ES-I3 (cell line): ENCODE measurements around the gene DUS2.
"Not testable (repeated sequence)": the region's sequence is repeated elsewhere in the genome, so short reads cannot be mapped to it uniquely, and the experiment has no call there.

Experiments
- H3K36me3 ChIP-seq: 2 replicates; pipeline ENCODE4 v1.6.1; 2013; ENCODE audit warnings: mild to moderate bottlenecking, low read length, control low read depth, moderate library complexity; ENCODE audit not compliant: insufficient read depth
- H3K4me1 ChIP-seq: 2 replicates; pipeline ENCODE4 v1.6.1; 2013; ENCODE audit warnings: mild to moderate bottlenecking, control low read depth, low read length; ENCODE audit not compliant: insufficient read depth
- H3K9ac ChIP-seq: 2 replicates; pipeline ENCODE4 v1.6.1; 2013; ENCODE audit warnings: low read depth, mild to moderate bottlenecking, low read length, moderate library complexity
- H3K9me3 ChIP-seq: 2 replicates; pipeline ENCODE4 v1.6.1; 2013; ENCODE audit warnings: mild to moderate bottlenecking, low read length, moderate library complexity; ENCODE audit not compliant: control insufficient read depth, insufficient read depth

The DUS2 gene

GRCh38 chr16:68093816-68094613 is 70.9 kb downstream of the DUS2 start:
- Histone ChIP-seq H3K9me3 (no peaks in the 10 kb centered on the region), H3K4me1 (peaks cover 19% of the 10 kb centered on the region), H3K36me3 (no peaks in the 10 kb centered on the region), H3K9ac (no peak overlapping the region)

GRCh38 chr16:68094614-68094934 is 71.5 kb downstream of the DUS2 start:
- H3K36me3 ChIP-seq: no peaks in the 10 kb centered on the region
- peaks cover 19% of the 10 kb centered on the region for H3K4me1 ChIP-seq
- no peak overlapping the region for H3K9ac ChIP-seq
- H3K9me3 ChIP-seq: no peaks in the 10 kb centered on the region

DNA sequence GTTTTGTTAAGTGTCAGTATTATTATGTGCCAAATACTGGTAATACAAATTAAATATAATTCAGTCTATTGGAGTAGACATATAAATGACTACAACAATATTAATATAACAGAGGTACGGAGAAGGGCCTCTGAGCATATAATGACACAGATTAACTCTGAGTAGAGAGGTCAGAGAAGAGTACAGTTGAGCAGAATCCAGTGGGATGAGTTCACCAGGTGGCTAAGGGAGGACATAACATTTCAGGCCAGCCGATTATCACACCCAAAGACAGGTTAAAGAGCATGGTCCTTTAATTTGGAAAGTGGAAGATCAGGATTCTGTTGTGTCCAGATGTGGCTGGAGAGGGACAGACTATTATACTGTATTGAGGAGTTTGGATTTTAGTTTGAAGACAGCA is 73.4 kb downstream of the DUS2 start:
- Histone ChIP-seq H3K36me3 (no peaks in the 10 kb centered on the region), H3K9me3 (no peaks in the 10 kb centered on the region), H3K9ac (no peak overlapping the region), H3K4me1 (peaks cover 19% of the 10 kb centered on the region)

DNA sequence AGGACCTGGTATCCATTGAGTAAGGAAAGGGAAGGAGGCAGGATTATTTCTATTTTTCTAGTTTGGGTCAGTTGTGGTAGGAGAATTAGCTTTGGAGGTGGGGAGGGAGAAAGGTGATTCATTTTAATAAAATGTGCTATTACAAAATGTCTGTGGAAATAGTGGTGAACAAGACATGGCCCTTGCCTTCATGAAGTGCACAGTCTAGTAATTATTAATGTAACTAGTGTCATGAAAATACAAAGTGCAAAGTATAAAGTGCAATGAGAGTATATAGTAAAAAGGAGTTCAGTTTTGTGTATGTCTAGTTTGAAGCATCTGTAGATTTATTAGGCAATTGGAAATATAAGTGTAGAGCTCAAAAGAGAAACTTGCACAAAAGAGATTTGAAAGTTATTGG is 74.0 kb downstream of the DUS2 start:
- peaks cover 14% of the 10 kb centered on the region for H3K4me1 ChIP-seq
- H3K36me3 ChIP-seq: no peaks in the 10 kb centered on the region
- H3K9me3 ChIP-seq: no peaks in the 10 kb centered on the region
- no peak overlapping the region for H3K9ac ChIP-seq

DNA sequence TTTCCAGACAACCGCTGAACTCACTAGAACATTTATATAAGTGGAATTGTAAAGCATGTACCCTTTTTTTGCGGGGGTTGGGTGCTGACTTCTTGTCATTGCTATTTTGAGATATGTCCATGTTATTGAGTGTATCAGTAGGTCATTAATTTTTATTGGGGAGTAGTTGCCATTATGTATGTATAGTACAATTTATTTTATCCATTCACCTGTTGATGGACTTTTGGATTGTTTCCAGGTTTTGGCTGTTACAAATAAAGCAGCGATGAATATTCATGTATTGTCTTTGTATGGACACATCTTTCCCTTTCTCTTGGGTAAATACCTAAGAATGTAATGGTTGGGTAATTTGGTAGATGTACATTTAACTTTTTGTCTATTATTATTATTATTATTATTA is 74.8 kb downstream of the DUS2 start:
- no peaks in the 10 kb centered on the region for H3K9me3 ChIP-seq
- peaks cover 14% of the 10 kb centered on the region for H3K4me1 ChIP-seq
- no peak overlapping the region for H3K9ac ChIP-seq
- no peaks in the 10 kb centered on the region for H3K36me3 ChIP-seq

DNA sequence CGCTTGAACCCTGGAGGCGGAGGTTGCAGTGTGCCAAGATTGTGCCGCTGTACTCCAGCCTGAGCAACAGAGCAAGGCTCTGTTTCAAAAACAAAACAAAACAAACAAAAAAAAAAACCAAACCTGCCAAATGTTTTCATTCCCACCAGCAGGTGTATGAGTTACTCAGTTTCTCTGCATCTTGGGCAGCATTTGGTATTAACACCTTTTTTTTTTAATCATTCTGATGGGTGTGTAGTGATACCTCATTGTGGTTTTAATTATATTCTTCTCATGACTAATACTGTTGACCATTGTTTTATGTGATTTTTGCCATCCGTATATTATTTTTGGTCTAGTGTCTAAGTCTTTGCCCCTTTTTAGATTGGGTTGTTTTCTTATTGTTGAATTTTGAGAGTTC is 77.4 kb downstream of the DUS2 start:
- Histone ChIP-seq H3K9me3 (no peaks in the 10 kb centered on the region), H3K36me3 (no peaks in the 10 kb centered on the region), H3K4me1 (peaks cover 3% of the 10 kb centered on the region; the same call in 1 of the 2 replicates), H3K9ac (no peak overlapping the region)

DNA sequence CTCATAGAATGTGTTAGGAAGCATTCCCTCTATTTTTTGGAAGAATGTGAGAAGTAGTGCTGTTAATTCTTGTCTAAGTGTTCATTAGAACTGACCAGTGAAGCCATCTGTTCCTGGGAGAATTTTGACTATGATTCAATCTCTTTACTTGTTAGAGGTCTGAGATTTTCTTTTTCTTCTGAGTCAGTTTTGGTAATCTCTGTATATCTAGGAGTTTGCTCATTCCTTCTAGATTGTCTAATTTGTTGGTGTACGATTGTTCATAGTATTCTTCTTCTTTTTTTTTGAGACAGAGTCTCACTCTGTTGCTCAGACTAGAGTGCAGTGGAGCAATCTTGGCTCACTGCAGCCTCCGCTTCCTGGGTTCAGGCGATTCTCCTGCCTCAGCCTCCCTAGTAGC is 82.5 kb downstream of the DUS2 start:
- H3K4me1 ChIP-seq: no peaks in the 10 kb centered on the region
- peaks cover 7% of the 10 kb centered on the region for H3K9me3 ChIP-seq
- H3K36me3 ChIP-seq: no peaks in the 10 kb centered on the region
- no peak overlapping the region for H3K9ac ChIP-seq

DNA sequence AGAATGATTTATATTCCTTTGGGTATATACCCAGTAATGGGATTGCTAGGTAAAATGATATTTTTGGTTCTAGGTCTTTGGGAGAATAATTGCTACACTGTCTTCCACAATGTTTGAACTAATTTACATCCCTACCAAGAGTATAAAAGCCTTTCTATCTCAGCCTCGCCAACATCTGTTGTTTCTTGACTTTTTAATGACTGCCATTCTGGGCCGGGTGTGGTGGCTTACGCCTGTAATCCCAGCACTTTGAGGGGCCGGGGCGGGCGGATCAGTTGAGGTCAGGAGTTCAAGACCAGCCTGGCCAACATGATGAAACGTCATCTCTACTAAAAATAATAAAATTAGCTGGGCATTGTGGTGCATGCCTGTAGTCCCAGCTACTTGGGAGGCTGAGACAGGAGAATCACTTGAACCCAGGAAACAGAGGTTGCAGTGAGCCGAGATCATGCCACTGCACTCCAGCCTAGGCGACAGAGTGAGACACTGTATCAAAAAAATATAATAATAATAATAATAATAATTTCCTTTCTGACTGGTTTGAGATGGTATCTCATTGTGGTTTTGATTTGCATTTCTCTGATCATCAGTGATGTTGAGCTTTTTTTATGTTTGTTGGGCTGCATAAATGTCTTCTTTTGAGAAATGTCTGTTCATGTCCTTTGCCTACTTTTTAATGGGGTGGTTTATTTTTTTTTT is 84.3 kb downstream of the DUS2 start:
- H3K9ac ChIP-seq, H3K4me1 ChIP-seq, H3K36me3 ChIP-seq: not testable (repeated sequence)
- peaks cover 14% of the 10 kb centered on the region for H3K9me3 ChIP-seq

GRCh38 chr16:68109156-68109555 is 86.1 kb downstream of the DUS2 start:
- H3K9ac ChIP-seq, H3K36me3 ChIP-seq, H3K4me1 ChIP-seq: not testable (repeated sequence)
- H3K9me3 ChIP-seq: peaks cover 14% of the 10 kb centered on the region

DNA sequence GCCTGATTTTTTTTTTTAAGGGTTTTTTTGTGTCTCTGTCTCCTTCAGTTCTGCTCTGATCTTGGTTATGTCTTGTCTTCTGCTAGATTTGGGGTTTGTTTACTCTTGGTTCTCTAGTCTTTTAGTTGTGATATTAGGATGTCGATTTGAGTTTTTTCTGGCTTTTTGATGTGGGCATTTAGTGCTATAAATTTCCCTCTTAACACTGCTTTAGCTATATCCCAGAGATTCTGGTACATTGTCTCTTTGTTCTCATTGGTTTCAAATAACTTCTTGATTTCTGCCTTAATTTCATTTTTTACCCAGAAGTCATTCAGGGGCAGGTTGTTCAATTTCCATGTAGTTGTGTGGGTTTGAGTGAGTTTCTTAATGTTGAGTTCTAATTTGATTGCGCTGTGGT is 87.5 kb downstream of the DUS2 start:
- not testable (repeated sequence) for H3K4me1 ChIP-seq, H3K9ac ChIP-seq, H3K36me3 ChIP-seq
- H3K9me3 ChIP-seq: peaks cover 14% of the 10 kb centered on the region

- H3K9me3 ChIP-seq: peaks cover 14% of the 10 kb centered on the region
- no peak overlapping the region for H3K9ac ChIP-seq
- H3K4me1 ChIP-seq: no peaks in the 10 kb centered on the region
- no peaks in the 10 kb centered on the region for H3K36me3 ChIP-seq
Observed at GRCh38 chr16:68111379-68111778, 88.3 kb downstream of the DUS2 start.

GRCh38 chr16:68113059-68113761 is 90.1 kb downstream of the DUS2 start:
- Histone ChIP-seq H3K36me3 (no peaks in the 10 kb centered on the region), H3K9me3 (peaks cover 14% of the 10 kb centered on the region), H3K4me1 (no peaks in the 10 kb centered on the region), H3K9ac (no peak overlapping the region)

- no peak overlapping the region for H3K9ac ChIP-seq
- no peaks in the 10 kb centered on the region for H3K36me3 ChIP-seq
- no peaks in the 10 kb centered on the region for H3K4me1 ChIP-seq
- H3K9me3 ChIP-seq: peaks cover 14% of the 10 kb centered on the region
Observed at GRCh38 chr16:68113765-68114240, 90.7 kb downstream of the DUS2 start.

GRCh38 chr16:68114939-68115338 is 91.9 kb downstream of the DUS2 start:
- not testable (repeated sequence) for H3K9me3 ChIP-seq, H3K36me3 ChIP-seq, H3K9ac ChIP-seq, H3K4me1 ChIP-seq

DNA sequence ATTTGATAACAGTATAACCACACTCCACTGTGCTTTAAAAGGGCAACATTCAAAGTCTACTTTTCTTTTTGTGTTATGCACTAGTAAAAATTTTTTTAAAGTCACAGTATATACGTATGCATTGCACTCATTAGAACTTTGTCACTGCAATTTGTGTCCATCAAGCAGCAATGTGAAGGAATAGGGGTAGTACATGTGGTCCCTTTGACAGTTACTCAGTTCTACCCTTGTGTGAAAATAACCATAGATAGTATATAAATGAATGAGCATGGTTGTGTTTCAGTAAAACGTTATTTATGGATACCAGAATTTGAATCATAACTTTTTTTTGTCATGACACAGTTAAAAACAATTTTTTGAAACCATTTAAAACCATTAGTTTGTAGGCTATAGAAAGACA is 92.8 kb downstream of the DUS2 start:
- Histone ChIP-seq H3K9ac (no peak overlapping the region), H3K4me1 (no peaks in the 10 kb centered on the region), H3K9me3 (peaks cover 4% of the 10 kb centered on the region; the same call in 1 of the 2 replicates), H3K36me3 (no peaks in the 10 kb centered on the region)
